Cardiac muscle cell (in vitro differentiated cells and primary cell): ENCODE measurements around the gene LRRK1. TPM values are rescaled to one million over a fixed set of nuclear protein-coding genes. Genes with fewer than 3 reads are reported as not detected.

Experiments
- DNase-seq, 2 donors: peaks; one replicate each; pipeline versions ENCODE4 v3.0.0 to v3.0.0-alpha.2; 2010 to 2017; ENCODE audit warnings: low read depth in 1 of 2, low spot score in 1 of 2
- H3K27ac ChIP-seq: fragments of 200-600 bp; sonication (generic); 2 replicates; pipeline ENCODE4 v1.5.1; 2016
- H3K27me3 ChIP-seq: fragments of 200-600 bp; sonication (generic); 2 replicates; pipeline ENCODE4 v1.6.0; 2016; ENCODE audit warnings: control low read depth
- H3K36me3 ChIP-seq: fragments of 200-600 bp; sonication (generic); 2 replicates; pipeline ENCODE4 v1.5.1; 2016; ENCODE audit warnings: control low read depth
- H3K4me1 ChIP-seq: fragments of 200-600 bp; sonication (generic); 2 replicates; pipeline ENCODE4 v1.8.1; 2017; ENCODE audit warnings: low read depth, mild to moderate bottlenecking, mixed run types
- H3K4me3 ChIP-seq: fragments of 200-600 bp; sonication (generic); 2 replicates; pipeline ENCODE4 v1.5.1; 2016; ENCODE audit warnings: mild to moderate bottlenecking
- H3K9me3 ChIP-seq: fragments of 200-600 bp; sonication (generic); 2 replicates; pipeline ENCODE4 v1.5.1; 2017; ENCODE audit warnings: low read depth, mild to moderate bottlenecking, control low read depth
- CTCF ChIP-seq: IDR thresholded peaks from 2 replicates; pipeline ENCODE4 v1.5.1; 2012; ENCODE audit warnings: low read depth, mild to moderate bottlenecking, low read length
- polyA plus RNA-seq: library from polyadenylated mRNA; unstranded; fragments of >200 nt; fragmentation: Nextera tagmentation; extraction: Ambion mirVana; gene quantifications from 2 replicates; pipeline ENCODE4 v1.2.1, GENCODE V29; 2016
- total RNA-seq: library from RNA; depleted of rRNA; stranded (reverse); fragments of >200 nt; gene quantifications from 2 replicates; pipeline ENCODE4 v1.2.3, GENCODE V29; 2016

LRRK1 gene
- total and polyA plus RNA-seq, 2 experiments from 2014 or later, result 0.12 to 1.0 TPM

- no peaks in the 10 kb centered on the region for H3K36me3 ChIP-seq
- H3K4me1 ChIP-seq, result no peaks in the 10 kb centered on the region
- DNase-seq, result peak; percentile 64 to 71
- H3K27ac ChIP-seq, result no peak overlapping the region
- H3K9me3 ChIP-seq, result no peaks in the 10 kb centered on the region
- no peaks in the 10 kb centered on the region for H3K27me3 ChIP-seq
- peak; percentile 93 for TF ChIP-seq CTCF
- H3K4me3 ChIP-seq, result no peak overlapping the region
Observed at GRCh38 chr15:101088788-101089578, 169.8 kb downstream of the LRRK1 start.

GRCh38 chr15:101089579-101090427 is 170.6 kb downstream of the LRRK1 start:
- no peak for DNase-seq
- Histone ChIP-seq H3K27ac (no peak overlapping the region), H3K4me1 (no peaks in the 10 kb centered on the region), H3K4me3 (no peak overlapping the region), H3K36me3 (no peaks in the 10 kb centered on the region), H3K27me3 (no peaks in the 10 kb centered on the region), H3K9me3 (no peaks in the 10 kb centered on the region)
- no peak for TF ChIP-seq CTCF

- H3K4me3 ChIP-seq, result no peak overlapping the region
- TF ChIP-seq CTCF, result no peak
- H3K27me3 ChIP-seq, result no peaks in the 10 kb centered on the region
- H3K27ac ChIP-seq, result no peak overlapping the region
- no peaks in the 10 kb centered on the region for H3K9me3 ChIP-seq
- no peaks in the 10 kb centered on the region for H3K4me1 ChIP-seq
- no peak for DNase-seq
- H3K36me3 ChIP-seq, result no peaks in the 10 kb centered on the region
Observed at GRCh38 chr15:101090428-101090790, 171.3 kb downstream of the LRRK1 start.

GRCh38 chr15:101091080-101092017 is 172.2 kb downstream of the LRRK1 start:
- no peak overlapping the region for H3K27ac ChIP-seq
- H3K4me1 ChIP-seq, result no peaks in the 10 kb centered on the region
- DNase-seq, result peak in 1 of 2 donors; percentile 93
- no peak for TF ChIP-seq CTCF
- no peaks in the 10 kb centered on the region for H3K9me3 ChIP-seq
- no peak overlapping the region for H3K4me3 ChIP-seq
- H3K27me3 ChIP-seq, result no peaks in the 10 kb centered on the region
- no peaks in the 10 kb centered on the region for H3K36me3 ChIP-seq

- TF ChIP-seq CTCF, result no peak
- Histone ChIP-seq H3K36me3 (no peaks in the 10 kb centered on the region), H3K4me1 (no peaks in the 10 kb centered on the region), H3K9me3 (no peaks in the 10 kb centered on the region), H3K27ac (no peak overlapping the region), H3K27me3 (no peaks in the 10 kb centered on the region), H3K4me3 (no peak overlapping the region)
- peak in 1 of 2 donors; percentile 56 for DNase-seq
Observed at GRCh38 chr15:101092156-101092866, 173.2 kb downstream of the LRRK1 start.
